Left ventricle myocardium superior (tissue), 1 donor: Measurements from ENCODE around the gene HPS5. TPM values are rescaled to one million over a fixed set of nuclear protein-coding genes. Genes with fewer than 3 reads are reported as not detected.
"Not testable (repeated sequence)": the region's sequence is repeated elsewhere in the genome, so short reads cannot be mapped to it uniquely, and the experiment has no call there.

ENCODE experiments used
- ATAC-seq: fragments of 200-7000 bp; cut with Tn5 transposase; one replicate; pipeline ENCODE4 v1.9.1; 2020; ENCODE audit warnings: mild to moderate bottlenecking, moderate library complexity
- DNase-seq: peaks from one replicate; pipeline ENCODE4 v3.0.0-alpha.2; 2020
- intact Hi-C: fragments of 100-400 bp; cut with micrococcal nuclease; formaldehyde crosslinking; loops from one replicate; pipeline ENCODE4 v1.11.0; 2022
- total RNA-seq: library from RNA; stranded (reverse); fragmentation: NEBNext Ultra II Directional; extraction: Animal tissue kit (Norgen Biotek cat#: 25700); gene quantifications from one replicate; pipeline ENCODE4 v1.2.1, GENCODE V29; 2021
- donor health status: DM: no; HTN: yes; CAD: no; lungs with severe emphysema.

The HPS5 gene
- total RNA-seq, 1 donor from 2014 or later, result 12.4 TPM

GRCh38 chr11:18248561-18248960, 73.4 kb downstream of the HPS5 start, which contains the start of gene SAA2:
TSS of gene SAA2 (minus strand) at chr11:18248668. CDS start at chr11:18248011, 657 bp downstream.
- ATAC-seq (no peak), DNase-seq (no peak)
- intact Hi-C loops, result no loop called here

- intact Hi-C loops, ATAC-seq, DNase-seq: not testable (repeated sequence)
Measured at GRCh38 chr11:18247191-18247581, 74.8 kb downstream of the HPS5 start.

GRCh38 chr11:18246379-18247190, 75.4 kb downstream of the HPS5 start:
- intact Hi-C loops, DNase-seq, ATAC-seq: not testable (repeated sequence)

DNA sequence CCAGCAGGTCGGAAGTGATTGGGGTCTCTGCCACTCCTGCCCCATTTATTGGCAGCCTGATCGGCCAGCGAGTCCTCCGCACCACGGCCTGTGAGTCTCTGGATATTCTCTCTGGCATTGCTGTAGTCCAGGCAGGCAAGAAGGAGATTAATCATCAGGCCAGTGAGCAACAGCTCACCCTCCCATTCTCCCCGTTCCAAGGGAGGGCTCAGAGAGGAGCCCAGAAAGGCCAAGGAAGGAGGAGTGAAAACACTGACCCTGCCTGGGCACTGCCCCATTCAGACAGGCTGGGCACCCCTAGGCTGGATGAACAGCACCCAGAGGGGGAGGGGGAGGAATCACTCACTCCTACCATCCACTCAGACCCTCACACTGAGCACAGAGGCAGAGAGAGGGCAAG, 76.5 kb downstream of the HPS5 start:
- intact Hi-C loops, result no loop called here
- DNase-seq (no peak), ATAC-seq (no peak)

- DNase-seq, result no peak
- intact Hi-C loops, result no loop called here
- no peak for ATAC-seq
Measured at GRCh38 chr11:18243783-18244362, 78.1 kb downstream of the HPS5 start.

GRCh38 chr11:18239655-18240054, 82.3 kb downstream of the HPS5 start:
- ATAC-seq (no peak), DNase-seq (no peak)
- intact Hi-C loops, result no loop called here

GRCh38 chr11:18236664-18237356, 85.1 kb downstream of the HPS5 start, which contains the start of gene SAA4:
TSS of gene SAA4 (minus strand) at chr11:18236802. CDS start at chr11:18235926, 876 bp downstream.
- intact Hi-C loops, result no loop called here
- no peak for ATAC-seq
- no peak for DNase-seq

- ATAC-seq, result no peak
- DNase-seq, result no peak
- intact Hi-C loops, result no loop called here
Measured at GRCh38 chr11:18235394-18236334, 86.3 kb downstream of the HPS5 start.

GRCh38 chr11:18233912-18234311, 88.0 kb downstream of the HPS5 start:
- ATAC-seq, result no peak
- DNase-seq, result no peak
- intact Hi-C loops, result no loop called here

DNA sequence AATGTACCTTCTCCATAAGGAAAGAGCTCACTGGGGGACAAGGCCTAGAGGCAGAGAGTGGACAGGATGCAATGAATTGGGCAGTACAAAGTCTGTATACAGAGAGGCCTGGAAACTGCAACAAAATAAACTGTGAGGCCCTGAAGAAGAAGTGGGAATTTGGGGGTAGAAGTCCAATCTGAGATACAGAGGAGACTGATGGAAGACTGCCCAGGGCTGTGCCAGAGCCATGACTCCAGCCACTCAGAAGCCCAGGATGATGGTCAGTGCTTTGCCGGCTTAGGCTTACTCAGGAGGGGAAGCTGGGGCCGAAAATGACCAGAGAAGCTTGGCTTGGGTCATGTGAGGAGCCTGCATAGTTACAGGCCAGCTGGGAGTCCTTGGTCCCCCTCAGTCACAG, 91.1 kb downstream of the HPS5 start:
- ATAC-seq (no peak), DNase-seq (no peak)
- intact Hi-C loops, result no loop called here

- DNase-seq (no peak), ATAC-seq (no peak)
- intact Hi-C loops, result no loop called here
Measured at GRCh38 chr11:18229501-18229900, 92.4 kb downstream of the HPS5 start.

Other genes with a start within 250 kb of the HPS5 start
- 5.8 TPM for gene SAAL1, start 216.1 kb downstream of the HPS5 start, total RNA-seq
- gene MRGPRX3, start 189.6 kb downstream of the HPS5 start, total RNA-seq, result not detected
- gene MRGPRX4, start 149.3 kb downstream of the HPS5 start, total RNA-seq, result not detected
- not detected for gene SAA4, start 85.3 kb downstream of the HPS5 start, total RNA-seq
- 2.8 TPM for gene SAA2, start 73.5 kb downstream of the HPS5 start, total RNA-seq
- 7.1 TPM for gene SAA1, start 55.9 kb downstream of the HPS5 start, total RNA-seq
- gene GTF2H1, start 427 bp upstream of the HPS5 start, total RNA-seq, result 26.6 TPM
- gene LDHA, start 72.4 kb upstream of the HPS5 start, total RNA-seq, result 332 TPM
- not detected for gene LDHC, start 90.2 kb upstream of the HPS5 start, total RNA-seq
- not detected for gene LDHAL6A, start 133.7 kb upstream of the HPS5 start, total RNA-seq
- 63.3 TPM for gene TSG101, start 204.8 kb upstream of the HPS5 start, total RNA-seq